ENCODE results near the gene PRR18. TPM values are rescaled to one million over a fixed set of nuclear protein-coding genes. Genes with fewer than 3 reads are reported as not detected.

The PRR18 gene
- total RNA-seq, 1 donor from 2014 or later, result not detected

GRCh38 chr6:166335378-166336302 lies 27.4 kb upstream of the PRR18 start:
- intact Hi-C loops (cut with micrococcal nuclease), result no loop called here

DNA sequence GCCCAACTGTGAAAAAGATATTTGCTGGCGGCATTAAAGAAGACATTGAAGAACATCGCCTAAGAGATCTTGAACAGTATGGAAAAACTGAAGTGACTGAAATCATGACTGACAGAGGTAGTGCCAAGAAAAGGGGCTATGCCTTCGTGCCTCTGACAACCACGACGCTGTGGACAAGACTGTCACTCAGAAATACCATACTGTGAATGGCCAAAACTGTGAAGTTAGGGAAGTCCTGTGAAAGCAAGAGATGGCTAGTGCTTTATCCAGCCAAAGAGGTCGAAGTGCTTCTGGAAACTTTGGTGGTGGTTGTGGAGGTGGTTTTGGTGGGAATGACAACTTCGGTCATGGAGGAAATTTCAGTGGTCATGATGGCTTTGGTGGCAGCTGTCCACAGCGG lies 26.7 kb upstream of the PRR18 start:
- intact Hi-C loops (cut with micrococcal nuclease), result no loop called here

DNA sequence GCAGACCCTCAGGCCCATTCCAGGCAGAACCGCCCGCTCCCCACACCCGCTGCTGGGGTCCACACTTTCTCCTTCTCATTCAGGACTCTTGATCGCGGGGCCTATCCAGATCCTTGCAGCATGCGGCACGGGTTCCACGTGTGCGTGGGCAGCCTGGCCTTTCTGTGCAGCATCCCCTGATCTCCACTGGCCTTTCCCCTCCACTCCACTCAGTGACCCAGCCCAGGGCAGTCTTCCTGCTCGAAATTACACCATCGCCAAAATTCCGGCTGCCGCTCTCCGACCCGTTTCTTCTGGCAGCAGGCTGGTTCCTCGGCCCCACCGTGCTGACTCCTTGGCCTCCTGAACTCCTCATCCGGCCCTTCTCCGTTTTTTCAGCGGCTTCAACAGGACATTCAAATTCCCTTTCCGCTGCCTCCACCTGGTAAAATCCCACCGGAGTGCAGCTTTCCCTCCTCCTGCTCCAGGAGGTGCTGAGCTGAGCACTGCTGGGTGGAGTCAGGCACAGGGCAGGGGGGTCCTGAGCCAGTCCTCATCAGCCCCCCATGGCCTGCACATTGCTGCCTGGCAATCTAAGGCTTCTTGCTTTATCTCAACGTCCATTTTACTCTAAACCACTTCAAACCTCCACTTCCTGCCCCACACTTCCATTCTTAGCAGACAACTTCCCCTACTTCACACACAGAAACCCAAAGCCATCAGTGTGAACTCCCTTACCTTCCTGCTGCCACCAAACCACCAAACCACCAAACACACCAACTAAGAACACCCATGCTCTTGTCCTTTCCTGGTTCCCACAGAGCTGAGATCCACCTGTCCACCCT lies 25.2 kb upstream of the PRR18 start:
- intact Hi-C loops (cut with micrococcal nuclease), result loop anchor here (1.0 to 2.0 kb wide), 3 partner anchors 9 to 295 kb away; partner anchors contain the start of gene SFT2D1

DNA sequence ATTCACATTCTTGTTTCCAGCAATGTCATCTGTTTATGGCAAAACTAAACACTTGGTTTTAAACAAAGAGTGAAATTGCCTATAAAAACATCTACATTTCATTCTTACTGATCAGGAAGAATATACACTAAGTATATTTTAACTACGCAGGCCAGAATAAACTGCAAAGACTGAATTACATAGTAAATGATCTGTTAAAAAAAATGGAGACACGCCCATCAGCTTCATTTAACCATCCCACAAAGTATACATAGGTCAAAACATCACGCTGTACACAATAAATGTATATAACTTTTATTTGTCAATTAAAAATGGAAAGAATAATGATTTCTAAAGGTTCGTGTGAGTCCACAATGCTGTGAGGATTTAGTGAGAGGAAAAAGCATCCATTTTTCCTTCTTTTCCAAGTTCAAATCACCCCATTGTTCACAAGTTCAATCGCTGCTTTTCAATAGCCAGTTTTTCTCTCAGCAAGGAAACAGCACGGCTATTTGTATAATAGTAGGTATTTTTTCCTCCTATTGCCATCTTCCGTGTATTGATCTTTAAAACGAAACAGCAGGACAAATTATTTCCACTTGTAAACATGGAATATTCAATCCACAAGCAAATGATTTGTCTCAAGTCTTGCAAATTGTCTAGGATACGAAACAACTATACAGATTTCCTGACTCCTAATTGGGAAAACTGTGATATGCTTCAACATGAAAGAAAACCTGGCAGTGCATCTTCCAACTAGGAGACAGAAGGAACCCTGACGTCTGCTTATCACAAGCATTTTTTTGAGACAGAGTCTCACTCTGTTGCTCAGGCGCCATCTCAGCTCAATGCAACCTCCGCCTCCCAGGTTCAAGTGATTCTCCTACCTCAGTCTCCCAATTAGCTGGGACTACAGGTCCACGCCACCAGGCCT lies 23.6 kb upstream of the PRR18 start:
- intact Hi-C loops (cut with micrococcal nuclease), result loop anchor here (2.0 kb wide), 1 partner anchor 297 kb away; no protein-coding TSS in a partner anchor

DNA sequence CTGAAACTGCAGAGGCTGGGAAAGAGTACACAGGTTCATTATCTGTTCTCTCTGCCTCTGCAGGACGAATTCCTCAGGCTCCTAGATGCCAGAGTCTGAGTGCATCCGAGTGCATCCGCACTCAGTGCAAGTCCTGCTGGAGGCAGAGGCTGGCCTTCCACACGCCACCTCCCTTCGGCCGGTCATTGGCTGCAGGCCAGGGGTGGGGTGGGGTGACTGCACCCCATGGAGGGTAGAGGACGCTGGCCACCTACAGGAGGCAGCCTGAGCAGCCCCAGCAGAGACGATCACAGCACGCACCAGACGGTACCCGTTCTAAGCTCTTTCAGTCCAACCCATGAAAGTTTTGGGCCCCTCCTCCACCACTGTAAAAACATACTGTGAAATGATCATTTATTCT lies 22.4 kb upstream of the PRR18 start:
- intact Hi-C loops (cut with micrococcal nuclease), result no loop called here

DNA sequence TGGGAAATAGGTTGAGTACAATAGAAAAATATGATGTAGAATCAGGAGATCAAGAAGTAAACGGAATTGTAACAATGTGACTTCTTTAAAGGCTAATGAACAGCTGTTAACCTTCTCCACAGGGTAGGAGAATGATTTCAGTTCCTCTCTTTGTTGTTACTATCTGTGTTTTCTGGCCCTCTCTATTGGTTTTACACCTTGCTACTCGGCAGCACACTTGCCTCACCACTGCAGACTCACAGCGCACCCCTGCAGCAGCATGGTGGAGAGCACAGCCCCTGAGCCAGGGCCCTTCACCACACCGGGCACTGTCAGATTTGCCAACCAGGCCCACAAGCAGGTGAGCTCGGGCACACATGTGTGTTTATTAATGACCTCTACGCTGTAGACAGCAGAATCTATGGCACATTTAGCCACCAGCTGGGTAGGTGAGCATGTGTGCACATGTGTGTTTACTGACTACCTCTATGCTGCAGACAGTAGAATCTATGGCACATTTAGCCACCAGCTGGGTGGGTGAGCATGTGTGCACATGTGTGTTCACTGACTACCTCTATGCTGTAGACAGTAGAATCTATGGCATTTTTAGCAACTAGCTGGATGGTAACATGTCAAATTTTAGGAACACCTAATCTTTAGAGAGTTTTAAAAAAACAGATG lies 17.3 kb upstream of the PRR18 start:
- intact Hi-C loops (cut with micrococcal nuclease), result no loop called here

- intact Hi-C loops (cut with micrococcal nuclease), result no loop called here
Measured at GRCh38 chr6:166323395-166323794, 15.2 kb upstream of the PRR18 start.

DNA sequence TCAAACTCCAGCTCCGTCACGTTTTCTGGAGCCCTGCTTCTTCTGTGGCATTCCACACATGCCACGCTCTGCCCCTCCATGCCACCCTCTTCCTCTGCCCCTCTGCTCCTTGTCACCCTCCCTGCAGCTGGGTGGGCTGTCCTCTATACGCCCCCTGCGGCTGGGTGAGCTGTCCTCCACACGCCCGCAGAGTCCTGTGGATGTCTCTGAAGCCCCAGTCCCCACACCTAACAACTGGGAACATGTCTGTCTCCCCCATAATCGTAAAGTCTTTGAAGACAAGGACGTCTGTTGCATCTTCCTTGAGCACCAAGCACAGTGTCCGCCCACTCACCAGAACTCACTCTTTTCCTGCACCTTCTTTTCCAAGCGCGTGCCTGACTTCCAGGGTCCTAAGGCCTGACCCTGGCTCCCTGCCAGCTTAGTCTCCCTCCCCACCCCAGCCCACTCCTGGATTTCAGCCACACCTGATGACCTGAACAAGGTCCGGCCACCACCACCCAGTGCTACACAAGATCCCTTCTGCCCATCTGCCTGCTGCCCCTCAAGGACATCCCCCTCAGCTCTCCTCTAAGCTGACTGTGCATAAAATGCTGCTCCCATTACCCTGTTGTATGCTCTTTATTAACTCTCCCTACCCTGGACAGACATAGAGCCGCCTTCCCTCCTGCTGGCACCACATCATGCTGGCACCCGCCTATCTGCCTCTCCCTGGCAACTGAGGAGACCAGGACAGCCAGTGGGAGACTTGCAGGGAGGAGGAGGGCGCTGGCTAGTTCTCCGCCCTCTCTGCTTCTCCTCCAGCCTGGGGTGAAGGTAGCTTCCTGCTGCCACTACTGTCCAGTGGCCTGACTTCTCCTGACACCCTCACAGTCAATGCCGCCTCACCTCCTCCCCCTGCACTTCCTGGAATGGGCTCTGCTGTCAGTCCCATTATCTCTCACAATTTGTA lies 10.7 kb upstream of the PRR18 start:
- intact Hi-C loops (cut with micrococcal nuclease), result no loop called here

GRCh38 chr6:166318227-166318626 lies 10.0 kb upstream of the PRR18 start:
- intact Hi-C loops (cut with micrococcal nuclease), result no loop called here

DNA sequence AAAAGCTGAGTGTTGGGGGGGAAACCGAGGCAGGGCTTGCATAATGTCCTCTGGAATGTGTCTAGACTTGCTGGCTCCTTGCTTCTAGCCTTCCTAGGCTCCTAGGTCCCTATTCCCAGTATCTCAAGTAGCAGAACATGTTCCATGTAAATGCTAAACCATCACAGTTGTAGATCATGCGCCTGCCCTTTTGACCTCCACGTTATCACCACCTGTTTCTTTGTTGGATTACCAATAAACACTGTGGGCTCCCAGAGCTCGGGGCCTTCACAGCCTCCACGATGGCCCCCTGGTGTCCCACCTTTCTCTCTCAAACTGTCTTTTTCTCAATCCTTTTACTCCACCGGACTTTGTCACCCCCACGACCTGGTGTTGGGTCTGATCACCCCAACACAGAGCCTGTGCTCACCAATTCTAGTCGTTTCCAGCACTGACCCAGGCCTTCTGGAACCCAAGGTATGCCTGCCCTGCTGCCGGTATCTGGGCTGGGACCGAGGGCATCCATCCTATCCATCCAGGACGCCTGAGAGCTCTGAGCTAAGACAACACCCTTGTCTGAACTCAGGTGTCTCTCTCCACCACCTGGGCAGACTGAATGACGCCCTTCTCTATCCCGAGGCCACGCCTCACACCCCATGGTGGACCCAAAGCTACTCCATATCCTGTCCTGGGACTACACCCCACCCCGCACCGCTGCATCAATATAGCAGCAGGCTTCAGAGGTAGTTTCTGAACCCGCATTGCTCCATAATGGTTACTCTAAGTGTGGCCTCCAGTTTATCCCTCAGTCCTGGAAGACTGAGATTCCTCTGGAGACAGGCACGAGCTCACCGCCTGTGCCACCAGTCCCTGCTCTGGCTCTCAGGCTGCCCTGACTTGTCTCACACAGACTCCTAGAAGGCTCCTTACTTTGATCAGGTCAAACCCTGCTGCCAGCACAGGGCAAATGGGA lies 9.3 kb upstream of the PRR18 start:
- intact Hi-C loops (cut with micrococcal nuclease), result no loop called here

DNA sequence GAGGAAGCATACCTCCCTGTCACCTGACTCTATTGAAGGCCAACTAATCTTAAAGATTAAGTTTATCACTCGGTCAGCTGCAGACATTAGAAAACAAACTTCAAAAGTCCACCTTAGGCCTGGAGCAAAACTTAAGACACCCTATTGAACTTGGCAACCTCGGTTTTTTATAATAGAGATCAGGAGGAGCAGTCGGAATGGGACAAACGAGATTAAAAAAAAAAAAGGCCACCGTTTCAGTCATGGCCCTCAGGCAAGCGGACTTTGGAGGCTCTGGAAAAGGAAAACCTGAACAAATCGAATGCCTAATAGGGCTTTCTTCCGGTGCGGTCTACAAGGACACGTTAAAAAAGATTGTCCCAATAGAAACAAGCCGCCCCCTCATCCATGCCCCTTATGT lies 7.2 kb upstream of the PRR18 start:
- intact Hi-C loops (cut with micrococcal nuclease), result no loop called here

DNA sequence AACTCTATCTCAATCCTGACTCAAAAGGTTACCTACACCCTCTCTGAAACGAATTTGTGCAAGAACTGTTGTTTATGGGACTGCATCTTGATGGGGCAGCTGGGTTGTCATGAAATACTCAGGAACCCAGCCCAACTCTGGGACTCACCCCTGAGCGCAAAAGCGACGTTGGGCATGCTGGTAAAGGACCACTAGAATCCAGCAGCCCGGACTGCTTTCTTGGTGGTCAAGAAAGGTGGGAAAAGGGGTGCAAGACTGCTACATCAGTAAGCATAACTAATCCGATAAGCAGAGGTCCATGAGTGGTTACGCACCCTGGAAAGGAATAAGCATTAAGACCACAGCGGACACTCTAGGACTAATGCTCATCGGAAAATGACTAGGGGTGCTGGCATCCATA lies 6.3 kb upstream of the PRR18 start:
- intact Hi-C loops (cut with micrococcal nuclease), result no loop called here

- intact Hi-C loops (cut with micrococcal nuclease), result loop anchor here (1.0 kb wide), 2 partner anchors 70 to 87 kb away; no protein-coding TSS in a partner anchor
Measured at GRCh38 chr6:166313255-166314070, 5.3 kb upstream of the PRR18 start.

GRCh38 chr6:166312832-166313231 lies 4.6 kb upstream of the PRR18 start:
- intact Hi-C loops (cut with micrococcal nuclease), result loop anchor here (1.0 kb wide), 2 partner anchors 70 to 87 kb away; no protein-coding TSS in a partner anchor

GRCh38 chr6:166310634-166311033 lies 2.4 kb upstream of the PRR18 start:
- intact Hi-C loops (cut with micrococcal nuclease), result no loop called here

DNA sequence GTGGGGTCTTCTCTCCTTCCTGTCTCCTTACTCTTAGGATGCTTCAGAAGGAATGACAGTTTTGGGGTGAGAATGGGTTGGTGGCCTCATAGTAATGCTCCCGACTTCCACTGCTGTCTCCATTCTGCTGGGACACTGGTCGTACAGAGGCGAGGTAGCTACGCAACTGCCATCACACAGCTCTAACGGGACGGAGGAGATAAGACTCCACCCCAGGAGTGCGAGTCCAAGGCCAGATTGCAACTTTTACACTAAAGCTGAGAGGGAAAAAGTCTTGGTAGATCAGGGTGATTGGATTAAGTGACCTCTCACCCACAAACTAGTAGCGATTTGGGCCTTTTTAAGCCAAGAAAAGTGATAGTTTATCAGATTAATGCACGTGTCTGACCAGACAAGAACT lies 1.8 kb upstream of the PRR18 start:
- intact Hi-C loops (cut with micrococcal nuclease), result loop anchor here (5.0 kb wide), 1 partner anchor 32 kb away; the partner anchor contains the start of gene SFT2D1
